Urothelium cell line (cell line): ENCODE results near the gene RFX4.

Source experiments
- DNase-seq: peaks from one replicate; pipeline ENCODE4 v3.0.0; 2011; ENCODE audit warnings: low spot score, mixed read lengths
- FAIRE-seq: peaks from 2 replicates; lab custom pipeline; 2011; peaks lifted over from hg19 to GRCh38; lab: Jason Lieb, UNC

RFX4 gene

GRCh38 chr12:106645465-106646330 is 62.9 kb downstream of the RFX4 start:
- no peak for FAIRE-seq
- DNase-seq = no peak

DNA sequence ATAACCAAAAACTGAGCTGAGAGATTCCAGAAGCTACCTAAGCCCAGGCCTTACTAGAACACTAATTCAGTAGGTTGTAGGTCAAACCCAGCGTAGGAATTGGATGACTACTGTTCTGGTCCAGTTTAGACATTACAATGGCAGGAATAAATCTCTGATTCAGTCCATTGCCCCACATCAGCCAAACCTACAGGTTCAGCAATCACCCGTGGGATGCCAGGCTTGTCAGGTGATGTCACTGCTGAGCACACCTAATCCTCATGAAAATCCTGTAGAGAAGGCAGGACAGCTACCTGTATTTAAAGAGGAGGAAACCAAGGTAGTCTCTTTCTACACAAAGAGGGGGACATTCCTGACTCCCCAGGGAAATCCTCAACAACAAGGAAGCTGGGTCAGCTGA is 63.7 kb downstream of the RFX4 start:
- FAIRE-seq = no peak
- DNase-seq = no peak

DNA sequence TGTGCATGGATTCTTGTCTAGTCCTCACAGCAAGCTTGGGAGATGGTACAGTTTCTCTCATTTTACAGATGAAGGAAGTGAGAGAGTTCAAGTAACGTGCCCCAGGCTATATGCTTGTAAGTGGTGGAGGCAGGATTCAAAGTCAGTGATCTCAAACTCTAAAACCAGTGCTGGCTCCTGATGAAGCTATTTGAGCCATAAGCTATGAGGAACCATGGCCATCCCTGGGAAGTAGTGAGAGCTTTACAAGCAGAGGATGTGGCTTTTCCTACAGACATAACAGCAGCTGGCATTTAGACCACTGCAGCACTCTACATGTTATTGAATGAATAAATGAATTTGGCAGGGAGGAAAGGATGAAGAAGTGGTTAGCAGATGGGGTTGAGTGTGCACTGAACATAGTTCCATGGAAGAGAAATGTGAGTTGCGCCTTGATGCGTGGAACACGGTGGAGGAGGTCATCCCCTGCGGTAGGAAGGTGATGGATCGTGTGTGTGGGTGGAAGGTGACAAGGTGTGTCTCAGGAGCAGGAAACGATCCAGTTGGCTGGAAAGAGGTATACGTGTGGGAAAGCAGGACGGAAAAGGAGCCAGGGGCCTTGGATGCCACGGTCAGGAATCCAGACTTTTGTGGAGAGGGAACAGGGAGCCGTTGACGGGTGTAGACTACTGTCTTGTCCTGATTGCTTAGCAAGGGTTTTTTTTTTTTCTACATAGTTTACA is 65.2 kb downstream of the RFX4 start:
- no peak for FAIRE-seq
- no peak for DNase-seq

DNA sequence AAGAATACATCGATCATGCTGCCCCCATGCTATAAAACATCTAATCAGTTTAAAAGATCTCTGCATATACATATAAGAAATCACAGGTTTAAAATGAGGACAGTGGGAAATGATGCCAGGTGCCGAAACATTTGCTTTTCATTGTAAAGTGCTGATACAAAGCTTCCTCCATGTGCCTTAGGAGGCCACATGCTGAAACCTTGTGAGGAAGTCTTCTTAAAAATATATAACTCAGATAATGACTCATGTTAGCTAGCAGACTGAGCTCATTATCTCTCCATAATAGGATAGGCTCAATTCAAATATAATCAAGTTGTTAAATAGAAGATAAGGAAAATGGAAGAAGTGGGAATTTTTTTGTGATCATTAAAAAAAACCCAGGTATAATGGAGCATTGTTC is 65.9 kb downstream of the RFX4 start:
- DNase-seq (no peak), FAIRE-seq (no peak)

DNA sequence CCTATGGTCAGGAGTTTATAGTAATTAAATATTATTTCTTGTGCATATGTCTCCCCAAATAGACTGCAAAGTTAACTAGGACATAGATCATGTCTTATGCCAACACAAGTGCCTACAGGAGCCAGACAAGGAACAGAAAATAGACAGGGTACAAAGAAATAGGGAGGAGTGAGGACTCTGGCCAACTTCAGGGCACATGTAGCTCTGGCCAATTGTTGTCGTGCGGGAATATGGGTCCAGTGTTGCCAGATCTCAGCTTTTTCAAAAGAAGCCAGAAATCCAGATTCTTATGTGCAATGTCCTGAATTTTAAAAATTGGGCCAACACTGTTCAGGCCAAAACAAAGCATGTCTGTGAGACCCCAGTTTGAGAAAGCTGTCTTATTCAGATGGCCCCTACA is 68.7 kb downstream of the RFX4 start:
- no peak for FAIRE-seq

GRCh38 chr12:106652510-106653015 is 69.8 kb downstream of the RFX4 start:
- no peak for FAIRE-seq
- DNase-seq = no peak

More for the DNA sequence above, 68.7 kb downstream of the RFX4 start:
- DNase-seq = no peak

DNA sequence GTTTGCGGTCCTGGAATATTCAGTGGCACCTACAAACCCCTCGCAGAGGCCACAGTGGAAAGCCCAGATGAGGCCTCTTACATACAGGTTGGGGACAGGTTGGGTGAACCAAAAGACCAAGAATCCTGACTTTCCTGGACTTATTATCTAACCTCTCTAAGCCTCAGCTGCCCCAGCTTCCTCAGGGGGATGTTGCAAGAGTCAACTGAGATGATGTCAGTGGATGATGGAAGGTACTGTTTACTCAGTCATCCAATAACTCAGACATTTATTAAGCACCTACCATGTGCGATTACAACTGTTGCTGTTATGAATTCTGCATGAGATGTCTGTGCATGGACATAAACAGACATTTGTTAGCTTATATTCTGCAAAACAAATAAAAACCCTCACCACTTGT is 72.8 kb downstream of the RFX4 start:
- DNase-seq = no peak
- no peak for FAIRE-seq

DNA sequence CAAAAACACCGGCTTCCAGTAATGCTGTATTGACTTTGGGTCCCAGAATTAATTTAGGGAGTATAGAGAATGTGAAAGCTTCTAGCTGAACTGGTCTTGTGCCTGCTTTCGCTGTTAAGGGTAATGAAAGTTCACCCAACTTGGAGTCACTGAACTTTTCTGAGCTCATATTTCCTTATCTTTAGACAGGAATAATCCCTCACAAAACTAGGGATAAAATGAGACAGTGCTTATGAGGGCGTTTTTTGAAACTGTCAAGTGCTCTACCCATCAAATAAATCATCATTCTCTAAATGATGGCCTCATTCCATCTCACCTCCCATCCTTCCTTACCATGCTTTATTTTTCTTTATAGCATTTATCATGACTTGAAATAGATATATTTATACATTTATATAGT is 74.7 kb downstream of the RFX4 start:
- DNase-seq = no peak
- no peak for FAIRE-seq

DNA sequence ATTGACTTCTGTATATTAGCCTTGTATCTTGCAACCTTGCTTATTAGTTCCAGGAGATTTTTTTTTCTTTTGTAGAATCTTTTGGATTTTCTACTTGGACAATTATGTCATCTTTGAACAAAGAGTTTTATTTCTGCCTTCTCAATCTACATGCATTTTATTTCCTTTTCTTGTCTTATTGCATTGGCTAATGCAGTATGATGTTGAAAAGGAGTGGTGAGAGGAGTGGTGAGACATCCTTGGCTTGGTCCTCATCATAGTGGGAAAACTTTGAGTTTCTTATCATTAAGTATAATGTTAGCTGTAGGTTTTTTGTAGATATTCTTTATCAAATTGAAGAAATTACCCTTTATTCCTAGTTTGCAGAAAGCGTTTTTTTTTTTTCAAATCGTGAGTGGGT is 80.6 kb downstream of the RFX4 start:
- DNase-seq (no peak), FAIRE-seq (no peak)

DNA sequence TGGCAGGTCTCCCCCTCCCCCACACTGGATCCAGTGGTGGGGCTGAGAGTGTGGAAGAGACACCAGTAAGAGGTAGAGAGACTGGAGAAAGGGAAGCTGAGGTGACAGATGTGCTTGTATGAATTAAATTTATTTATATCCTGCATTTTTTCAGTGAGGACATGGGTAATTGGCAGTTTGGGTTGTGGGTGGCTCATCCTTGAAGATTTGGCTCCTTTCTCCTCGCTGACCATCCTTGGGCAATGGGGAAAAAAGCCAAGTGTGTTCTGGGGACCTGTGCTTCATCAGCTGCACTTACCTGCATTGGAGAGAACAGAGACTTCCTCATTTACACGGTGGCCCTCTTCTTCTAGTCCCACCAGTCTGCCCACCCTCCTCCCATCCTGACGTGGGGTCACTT is 86.4 kb downstream of the RFX4 start:
- no peak for FAIRE-seq
- DNase-seq = no peak

- DNase-seq = no peak
- no peak for FAIRE-seq
Measured at GRCh38 chr12:106670131-106670530, 87.3 kb downstream of the RFX4 start.

DNA sequence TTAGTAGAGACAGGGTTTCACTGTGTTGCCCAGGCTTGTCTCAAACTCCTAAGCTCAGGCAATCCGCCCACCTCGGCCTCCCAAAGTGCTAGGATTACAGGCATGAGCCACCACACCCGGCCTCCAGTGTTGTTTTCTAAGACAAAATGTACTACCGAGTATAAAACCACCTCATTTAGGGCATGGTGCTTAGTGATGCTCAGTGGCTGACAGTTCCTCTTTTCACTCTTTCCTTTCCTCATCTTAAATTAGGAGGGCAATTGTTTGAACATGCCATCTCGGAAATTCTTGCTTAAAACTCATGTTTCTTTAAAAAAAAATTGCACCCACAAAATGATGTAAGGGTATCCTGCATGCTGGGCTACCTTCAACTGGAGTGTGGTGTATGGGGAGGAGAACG is 89.0 kb downstream of the RFX4 start:
- DNase-seq = no peak

DNA sequence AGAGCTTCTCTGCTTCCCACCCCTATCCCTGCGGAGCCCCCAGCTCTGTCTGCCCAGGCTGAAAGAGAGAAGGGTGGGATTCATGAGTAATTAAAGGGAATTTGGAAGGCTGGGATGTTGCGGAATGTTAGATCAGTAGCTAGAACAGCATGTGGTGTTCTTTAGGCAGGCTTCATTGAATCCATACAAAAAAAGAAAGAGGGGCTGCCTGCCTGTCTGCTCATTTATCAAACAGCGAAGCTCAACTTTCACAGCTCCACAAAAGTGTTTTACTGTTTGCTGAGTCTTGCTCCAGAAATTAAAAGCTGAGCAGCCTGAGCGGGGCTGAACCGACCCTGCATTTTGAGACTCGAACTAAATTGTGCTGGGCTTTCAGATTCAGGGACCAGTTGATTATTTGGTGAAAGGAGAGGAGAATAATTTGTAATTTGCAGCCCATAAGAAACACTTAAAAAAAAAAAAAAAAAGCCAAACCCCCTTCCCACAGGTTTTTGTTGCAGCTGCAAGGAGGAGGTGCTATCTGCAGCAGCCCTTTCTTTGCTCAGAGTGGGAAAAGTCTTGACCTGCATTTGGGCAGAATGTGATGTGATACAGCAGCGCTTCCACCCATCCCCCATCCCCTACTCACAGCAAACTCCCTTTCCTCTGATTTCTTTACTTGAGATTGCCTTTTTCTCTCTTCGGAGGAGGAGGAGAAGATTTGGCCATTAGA is 89.7 kb downstream of the RFX4 start:
- DNase-seq = no peak
- FAIRE-seq = no peak

More for the DNA sequence above, 89.0 kb downstream of the RFX4 start:
- no peak for FAIRE-seq

DNA sequence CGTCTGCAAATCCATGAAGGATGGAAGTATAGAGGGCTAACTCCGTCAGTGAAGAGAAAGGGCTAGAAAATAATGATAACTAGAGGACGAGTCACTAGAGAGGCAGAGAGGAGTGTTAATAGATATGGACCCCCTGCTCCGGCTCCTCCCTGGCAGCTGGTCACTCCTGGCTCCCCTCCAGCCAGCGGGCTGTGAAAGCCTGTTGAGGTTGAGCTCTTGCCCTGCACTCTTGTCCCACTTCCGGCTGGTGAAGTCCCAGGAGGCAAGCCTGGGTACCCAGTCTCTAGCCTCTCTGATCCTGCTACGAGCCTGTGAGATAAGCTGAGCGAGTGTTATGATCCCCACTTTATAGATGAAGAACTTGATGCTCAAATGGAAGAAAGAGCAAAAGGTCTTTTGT is 90.3 kb downstream of the RFX4 start:
- FAIRE-seq = no peak
- DNase-seq = no peak

GRCh38 chr12:106675651-106676435 is 93.0 kb downstream of the RFX4 start:
- no peak for DNase-seq
- no peak for FAIRE-seq

DNA sequence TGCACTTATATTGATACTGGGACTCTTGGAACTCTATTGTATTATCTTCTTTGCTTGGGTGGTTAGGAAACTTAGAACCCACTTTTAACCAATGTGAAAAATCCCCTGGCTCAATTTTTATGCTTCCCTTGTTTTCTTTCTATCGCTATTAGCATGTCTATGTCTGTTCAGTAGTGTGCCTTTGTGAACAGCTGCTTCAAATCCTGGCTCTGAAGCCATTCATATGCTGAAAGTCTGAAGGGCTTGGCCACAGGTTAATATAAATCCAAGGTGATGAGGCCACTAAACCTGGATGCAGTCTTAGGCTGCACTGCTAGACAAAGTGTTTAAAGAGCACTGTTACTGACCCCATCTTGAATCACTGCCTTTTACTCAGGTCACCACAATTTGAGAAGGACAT is 96.8 kb downstream of the RFX4 start:
- FAIRE-seq (no peak), DNase-seq (no peak)

- DNase-seq = no peak
- no peak for FAIRE-seq
Measured at GRCh38 chr12:106680280-106680679, 97.5 kb downstream of the RFX4 start.

DNA sequence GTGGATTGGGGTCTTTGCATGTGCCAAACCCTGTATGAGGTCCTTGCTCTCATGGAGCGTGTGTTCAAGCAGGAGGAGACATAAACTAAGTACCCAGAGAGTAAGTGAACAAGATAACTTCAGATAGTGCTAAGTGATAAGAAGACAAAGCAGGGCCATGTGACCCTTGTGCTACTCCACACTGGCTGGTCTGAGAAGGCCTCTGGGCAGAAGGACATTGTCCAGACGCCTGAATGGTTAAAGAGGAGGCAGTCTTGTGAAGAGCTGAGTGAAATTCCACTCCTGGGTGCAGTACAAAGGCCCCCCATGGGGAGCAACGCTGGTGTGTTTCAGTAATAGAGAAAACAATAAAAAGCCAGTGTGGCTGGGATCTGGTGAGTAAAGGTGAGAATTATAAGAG is 98.4 kb downstream of the RFX4 start:
- no peak for DNase-seq
- no peak for FAIRE-seq

GRCh38 chr12:106682594-106683234 is 99.9 kb downstream of the RFX4 start:
- DNase-seq (no peak), FAIRE-seq (no peak)

DNA sequence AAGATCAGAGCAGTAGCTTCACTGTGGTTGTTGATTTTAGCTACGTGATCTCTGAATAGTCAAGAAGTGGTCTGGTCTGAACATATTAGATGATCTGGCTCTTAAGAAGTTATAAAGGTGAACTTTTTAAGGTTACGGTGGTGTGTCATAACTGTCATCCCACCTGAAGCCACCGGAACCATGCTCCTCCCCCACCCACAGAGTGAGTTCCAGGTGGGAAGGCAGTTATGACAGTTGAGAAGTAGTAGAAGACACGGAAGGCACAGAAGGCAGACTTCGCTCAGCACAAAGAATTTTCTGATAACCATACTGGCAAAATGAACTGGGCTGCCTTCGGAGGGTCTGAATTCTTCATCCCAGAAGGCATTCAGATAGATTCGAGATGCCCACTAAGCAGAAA is 101.7 kb downstream of the RFX4 start:
- DNase-seq (no peak), FAIRE-seq (no peak)
